H1 (cell line): ENCODE results near the gene SNX20.

Source experiments
- CEBPB ChIP-seq: IDR thresholded peaks from 2 replicates; pipeline ENCODE4 v1.6.1; 2012; ENCODE audit warnings: low read depth, low read length
- EZH2 ChIP-seq: fragments of 200-600 bp; sonication (generic); IDR thresholded peaks from 2 replicates; pipeline ENCODE4 v1.7.1; 2012; ENCODE audit warnings: low read depth, mild to moderate bottlenecking, moderate library complexity, low read length, inconsistent platforms; ENCODE audit not compliant: severe bottlenecking
- FOSL1 ChIP-seq: IDR thresholded peaks from 2 replicates; pipeline ENCODE4 v1.6.1; 2011; ENCODE audit warnings: mild to moderate bottlenecking, low read depth, low read length, moderate library complexity; ENCODE audit not compliant: insufficient read depth
- MAX ChIP-seq: IDR thresholded peaks from 2 replicates; pipeline ENCODE4 v1.6.1; 2012; ENCODE audit warnings: inconsistent platforms
- POLR2AphosphoS5 ChIP-seq: IDR thresholded peaks from 2 replicates; pipeline ENCODE4 v1.6.1; 2011; ENCODE audit warnings: low read depth, low read length
- RFX5 ChIP-seq: IDR thresholded peaks from 2 replicates; pipeline ENCODE4 v1.6.1; 2011; ENCODE audit warnings: low read depth, low read length, improper control_type of control experiment, borderline replicate concordance
- SP1 ChIP-seq: IDR thresholded peaks from 2 replicates; pipeline ENCODE4 v1.6.1; 2011; ENCODE audit warnings: low read depth, low read length
- ZNF274 ChIP-seq: IDR thresholded peaks from 2 replicates; pipeline ENCODE4 v1.7.0; 2012; ENCODE audit warnings: low read length, borderline replicate concordance; ENCODE audit errors: extremely low read depth
- TF ChIP-seq, protein P1 (sequence below), 3 experiments: IDR thresholded peaks; 1 replicate in 2 of 3; 2 replicates in 1 of 3; pipeline versions ENCODE4 v1.5.1 to v1.6.1; 2011; ENCODE audit warnings: low read length in 3 of 3, mild to moderate bottlenecking in 3 of 3, inconsistent platforms in 2 of 3, low read depth in 1 of 3, moderate library complexity in 1 of 3; ENCODE audit not compliant: insufficient read depth in 1 of 3; ENCODE audit errors: control extremely low read depth in 1 of 3
- TF ChIP-seq, protein P2 (sequence below): IDR thresholded peaks from 2 replicates; pipeline ENCODE4 v1.6.1; 2012; ENCODE audit warnings: low read length, inconsistent platforms

- TF ChIP-seq ZNF274 (no peak), POLR2AphosphoS5 (no peak), SP1 (no peak), CEBPB (no peak), RFX5 (no peak), MAX (no peak), FOSL1 (no peak), EZH2 (no peak)
- TF ChIP-seq, protein P1, sequence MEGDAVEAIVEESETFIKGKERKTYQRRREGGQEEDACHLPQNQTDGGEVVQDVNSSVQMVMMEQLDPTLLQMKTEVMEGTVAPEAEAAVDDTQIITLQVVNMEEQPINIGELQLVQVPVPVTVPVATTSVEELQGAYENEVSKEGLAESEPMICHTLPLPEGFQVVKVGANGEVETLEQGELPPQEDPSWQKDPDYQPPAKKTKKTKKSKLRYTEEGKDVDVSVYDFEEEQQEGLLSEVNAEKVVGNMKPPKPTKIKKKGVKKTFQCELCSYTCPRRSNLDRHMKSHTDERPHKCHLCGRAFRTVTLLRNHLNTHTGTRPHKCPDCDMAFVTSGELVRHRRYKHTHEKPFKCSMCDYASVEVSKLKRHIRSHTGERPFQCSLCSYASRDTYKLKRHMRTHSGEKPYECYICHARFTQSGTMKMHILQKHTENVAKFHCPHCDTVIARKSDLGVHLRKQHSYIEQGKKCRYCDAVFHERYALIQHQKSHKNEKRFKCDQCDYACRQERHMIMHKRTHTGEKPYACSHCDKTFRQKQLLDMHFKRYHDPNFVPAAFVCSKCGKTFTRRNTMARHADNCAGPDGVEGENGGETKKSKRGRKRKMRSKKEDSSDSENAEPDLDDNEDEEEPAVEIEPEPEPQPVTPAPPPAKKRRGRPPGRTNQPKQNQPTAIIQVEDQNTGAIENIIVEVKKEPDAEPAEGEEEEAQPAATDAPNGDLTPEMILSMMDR (IDR thresholded peaks at IDR 0.05; ENCODE audit: control extremely low read depth in 1 of 3, insufficient read depth in 1 of 3, low read depth in 1 of 3, low read length in 3 of 3), result no peak
- TF ChIP-seq, protein P2, sequence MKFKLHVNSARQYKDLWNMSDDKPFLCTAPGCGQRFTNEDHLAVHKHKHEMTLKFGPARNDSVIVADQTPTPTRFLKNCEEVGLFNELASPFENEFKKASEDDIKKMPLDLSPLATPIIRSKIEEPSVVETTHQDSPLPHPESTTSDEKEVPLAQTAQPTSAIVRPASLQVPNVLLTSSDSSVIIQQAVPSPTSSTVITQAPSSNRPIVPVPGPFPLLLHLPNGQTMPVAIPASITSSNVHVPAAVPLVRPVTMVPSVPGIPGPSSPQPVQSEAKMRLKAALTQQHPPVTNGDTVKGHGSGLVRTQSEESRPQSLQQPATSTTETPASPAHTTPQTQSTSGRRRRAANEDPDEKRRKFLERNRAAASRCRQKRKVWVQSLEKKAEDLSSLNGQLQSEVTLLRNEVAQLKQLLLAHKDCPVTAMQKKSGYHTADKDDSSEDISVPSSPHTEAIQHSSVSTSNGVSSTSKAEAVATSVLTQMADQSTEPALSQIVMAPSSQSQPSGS, result no peak
Observed at GRCh38 chr16:50705436-50706110, 24.5 kb upstream of the SNX20 start.
